HG03095 (cell line): ENCODE measurements around the gene GCLC.

ENCODE experiments used
- ATAC-seq: cut with Tn5 transposase; IDR thresholded peaks from one replicate; pipeline ENCODE4 v1.9.1; 2021; ENCODE audit warnings: moderate library complexity; ENCODE audit not compliant: unreplicated experiment

The GCLC gene

GRCh38 chr6:53461041-53461656 is 83.8 kb downstream of the GCLC start:
- peak; percentile 51 for ATAC-seq

- ATAC-seq: no peak
Observed at GRCh38 chr6:53458105-53458866, 86.6 kb downstream of the GCLC start.

- no peak for ATAC-seq
Observed at GRCh38 chr6:53456809-53457208, 88.1 kb downstream of the GCLC start.

- no peak for ATAC-seq
Observed at GRCh38 chr6:53455678-53456077, 89.2 kb downstream of the GCLC start.

- no peak for ATAC-seq
Observed at GRCh38 chr6:53451165-53451564, 93.7 kb downstream of the GCLC start.

- ATAC-seq: no peak
Observed at GRCh38 chr6:53447865-53448264, 97.0 kb downstream of the GCLC start.
